K562 treated with DMSO at 1 percent for 48 hours (cell line): Measurements from ENCODE around the gene AEN. TPM values are rescaled to one million over a fixed set of nuclear protein-coding genes. Genes with fewer than 3 reads are reported as not detected.

Experiments used
- total RNA-seq: library from RNA; unstranded; fragments of 300-600 nt; gene quantifications from 2 replicates; pipeline ENCODE4 v1.2.3, GENCODE V29; 2022; ENCODE audit warnings: low replicate concordance; ENCODE audit errors: extremely low read depth

Gene AEN, protein sequence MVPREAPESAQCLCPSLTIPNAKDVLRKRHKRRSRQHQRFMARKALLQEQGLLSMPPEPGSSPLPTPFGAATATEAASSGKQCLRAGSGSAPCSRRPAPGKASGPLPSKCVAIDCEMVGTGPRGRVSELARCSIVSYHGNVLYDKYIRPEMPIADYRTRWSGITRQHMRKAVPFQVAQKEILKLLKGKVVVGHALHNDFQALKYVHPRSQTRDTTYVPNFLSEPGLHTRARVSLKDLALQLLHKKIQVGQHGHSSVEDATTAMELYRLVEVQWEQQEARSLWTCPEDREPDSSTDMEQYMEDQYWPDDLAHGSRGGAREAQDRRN
- total RNA-seq = not detected in 2 replicates

DNA sequence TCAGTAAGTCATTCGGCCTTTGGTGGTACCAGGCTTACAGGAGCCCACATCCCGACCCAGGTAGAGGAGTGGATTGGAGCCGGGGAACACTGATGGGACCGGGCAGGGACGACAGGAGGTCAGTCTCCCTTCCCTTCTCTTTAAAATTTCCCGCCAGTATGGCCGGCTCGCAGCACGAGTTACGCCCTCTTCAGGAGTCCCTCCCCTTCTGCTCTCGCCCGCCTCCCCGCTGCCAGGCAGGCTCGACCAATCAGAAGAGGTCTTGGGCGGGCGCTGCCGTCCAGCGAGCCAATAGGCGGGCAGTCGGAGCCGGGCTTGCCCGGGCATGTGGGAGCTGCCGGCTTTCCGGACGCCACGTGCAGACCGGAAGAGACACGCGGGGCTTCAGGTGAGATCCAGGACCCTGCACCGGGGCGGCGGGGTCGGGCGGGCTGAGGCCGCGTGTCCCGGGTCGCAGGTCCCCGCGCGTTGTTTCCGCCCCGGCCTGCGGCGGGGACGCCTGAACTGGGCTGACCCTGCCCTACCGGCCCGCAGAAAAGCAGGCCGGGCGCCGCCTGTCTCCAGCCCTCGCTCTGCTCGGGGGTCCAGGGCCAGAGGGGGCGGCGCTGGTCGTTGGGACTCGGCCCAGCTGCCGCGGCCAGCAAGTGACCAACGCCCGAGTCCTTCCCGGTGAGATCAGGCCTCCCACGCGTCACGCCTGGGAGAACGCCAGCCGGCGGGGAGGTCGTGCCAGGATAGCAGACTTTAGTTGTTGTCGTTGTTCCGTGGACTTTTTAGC lies at the start of gene AEN:
Gene AEN, plus strand, starts transcription at position 346 of the 778 bp plus-strand sequence. CDS start 4,870 bp downstream, outside the sequence.

DNA sequence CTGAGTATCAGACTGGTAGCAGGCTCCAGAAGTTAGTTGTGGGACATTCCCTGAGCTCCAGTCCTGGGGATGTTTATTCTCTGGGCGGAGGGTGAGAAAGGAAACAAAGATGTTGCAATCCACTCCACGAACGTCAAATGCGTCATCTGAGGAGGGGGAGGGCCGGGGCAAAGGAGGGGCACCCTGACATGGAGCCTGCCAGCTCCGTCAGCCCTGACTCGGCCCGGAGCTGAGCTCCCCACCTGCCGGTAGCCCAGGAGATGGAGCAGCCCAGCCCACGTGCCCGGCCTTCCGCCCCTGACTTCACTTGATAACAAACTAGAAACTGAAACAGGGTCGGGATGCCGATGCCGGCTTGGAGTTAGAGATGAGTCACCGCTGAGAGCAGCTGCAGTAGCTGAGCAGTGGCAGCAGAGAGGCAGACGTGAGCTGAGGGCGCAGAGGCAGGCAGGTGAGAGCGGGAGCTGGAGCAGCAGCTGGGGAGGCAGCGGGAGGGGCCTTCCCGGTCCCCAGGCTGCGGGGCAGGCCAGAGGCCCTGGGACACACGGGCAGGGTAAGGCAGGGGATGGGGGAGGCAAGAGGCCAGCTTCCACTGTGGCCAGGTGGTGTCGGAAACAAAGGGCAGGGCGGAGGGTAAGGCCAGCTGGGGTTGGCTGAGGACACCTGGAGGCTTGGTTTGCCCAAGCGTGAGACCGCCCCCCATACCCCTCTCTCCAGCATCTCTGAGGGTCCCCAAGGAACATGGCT lies 17.7 kb downstream of the AEN start, which contains the start of gene ISG20:
Gene ISG20, plus strand, starts transcription at position 391 of the 747 bp plus-strand sequence. Its CDS starts 351 bp downstream, at position 742.

Other genes with a start within 250 kb of the AEN start
- gene MRPL46, start 154.0 kb upstream of the AEN start, total RNA-seq = not detected in 2 replicates
- not detected in 2 replicates for gene MRPS11, start 153.6 kb upstream of the AEN start, total RNA-seq
- not detected in 2 replicates for gene DET1, start 74.7 kb upstream of the AEN start, total RNA-seq
- gene ISG20, start 17.7 kb downstream of the AEN start, total RNA-seq = not detected in 2 replicates
- gene ACAN, start 182.1 kb downstream of the AEN start, total RNA-seq = not detected in 2 replicates